Transverse colon (tissue), 4 donors: ENCODE results near the gene ANO4. TPM values are rescaled to one million over a fixed set of nuclear protein-coding genes. Genes with fewer than 3 reads are reported as not detected.

Experiments used
- DNase-seq: peaks from one replicate; pipeline ENCODE4 v3.0.0-alpha.2; 2019
- H3K27ac ChIP-seq, 4 donors: fragments of 200-600 bp; sonication (generic); 2 replicates each; pipeline ENCODE4 v1.5.1; 2016 to 2018; ENCODE audit warnings: inconsistent platforms in 4 of 4
- H3K27me3 ChIP-seq: fragments of 200-600 bp; sonication (generic); 2 replicates; pipeline ENCODE4 v1.5.1; 2017; ENCODE audit warnings: inconsistent platforms
- H3K36me3 ChIP-seq, 4 donors: fragments of 200-600 bp; sonication (generic); 2 replicates each; pipeline ENCODE4 v1.5.1; 2017 to 2019; ENCODE audit warnings: inconsistent platforms in 4 of 4
- H3K4me1 ChIP-seq, 4 donors: fragments of 200-600 bp; sonication (generic); 2 replicates each; pipeline ENCODE4 v1.5.1; 2017 to 2020; ENCODE audit warnings: inconsistent platforms in 4 of 4
- H3K4me3 ChIP-seq, 4 donors: fragments of 200-600 bp; sonication (generic); 1 replicate in 1 of 4; 2 replicates in 3 of 4; pipeline versions ENCODE4 v1.5.1 to v1.6.1; 2017 to 2019; ENCODE audit warnings: inconsistent platforms in 4 of 4
- H3K9me3 ChIP-seq, 2 donors: fragments of 200-600 bp; sonication (generic); 2 replicates each; pipeline ENCODE4 v1.5.1; 2017 to 2019; ENCODE audit warnings: inconsistent platforms in 2 of 2
- EP300 ChIP-seq: sonication (generic); formaldehyde crosslinking; IDR thresholded peaks from one replicate; pipeline ENCODE4 v1.6.1; 2017; ENCODE audit warnings: antibody characterized with exemption, low read depth
- POLR2A ChIP-seq: fragments of 450-650 bp; IDR thresholded peaks from one replicate; pipeline ENCODE4 v1.6.1; 2016; ENCODE audit warnings: antibody characterized with exemption, mild to moderate bottlenecking, moderate library complexity
- POLR2AphosphoS5 ChIP-seq, 3 donors: sonication (generic); formaldehyde crosslinking; IDR thresholded peaks; one replicate each; pipeline ENCODE4 v1.6.1; 2016; ENCODE audit warnings: antibody characterized with exemption in 3 of 3
- WGBS, 2 donors: methylation state at CpG; one replicate each; pipeline ENCODE4 v1.1.5; 2018; ENCODE audit warnings: low coverage in 1 of 2; 5-methylcytosine and 5-hydroxymethylcytosine counted together
- in situ Hi-C, 4 donors: fragments of 200-750 bp; cut with MboI; loops; one replicate each; pipeline versions ENCODE4 v1.15.0 to v1.15.1; 2017; ENCODE audit warnings: low sequenced_read_pairs in 3 of 4, low pct_ligation_motif_present in 1 of 4, low pct_unique_long_range_greater_than_20kb in 1 of 4
- intact Hi-C: fragments of 100-400 bp; cut with DNase I; formaldehyde crosslinking; loops from one replicate; pipeline ENCODE4 v1.15.1; 2023; ENCODE audit warnings: low total_unique reads
- total RNA-seq, 4 donors: library from RNA; depleted of rRNA; stranded (reverse); fragments of >200 nt; gene quantifications; one replicate each; pipeline ENCODE4 v1.1.0, GENCODE V29; 2016
- TF ChIP-seq, protein P1 (sequence below), 5 experiments: fragments of 200-600 bp in 3 of 5; fragments of 450-650 bp in 2 of 5; sonication (generic) in 3 of 5; IDR thresholded peaks; 1 replicate in 2 of 5; 2 replicates in 3 of 5; pipeline ENCODE4 v1.5.1; 2016 to 2017; ENCODE audit warnings: antibody characterized with exemption in 5 of 5, inconsistent platforms in 3 of 5, mild to moderate bottlenecking in 2 of 5, moderate library complexity in 1 of 5

ANO4 gene
- total RNA-seq, 4 donors from 2014 or later: 0.14 TPM; not detected in 3

DNA sequence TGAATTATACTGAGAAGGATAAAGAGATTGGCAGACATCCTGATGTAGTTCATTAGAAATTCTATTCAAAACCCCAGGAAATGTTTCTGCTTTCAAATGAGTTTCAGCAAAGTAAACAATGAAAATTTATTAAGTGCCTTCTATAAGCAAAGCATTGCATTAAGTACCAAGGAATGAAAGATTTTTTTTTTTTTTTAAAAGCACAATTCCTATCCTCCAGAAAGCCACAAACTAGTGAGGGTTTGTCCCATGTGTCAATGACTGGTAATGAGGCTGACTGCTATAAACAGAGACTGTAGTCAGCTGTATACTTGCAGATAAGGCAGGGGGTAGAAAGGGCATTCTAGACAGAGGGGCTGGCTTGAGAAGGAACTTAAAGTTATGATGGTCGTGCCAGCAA lies 6.7 kb downstream of the ANO4 start:
- Histone ChIP-seq H3K4me3 (no peak overlapping the region), H3K4me1 (no peaks in the 10 kb centered on the region), H3K36me3 (no peaks in the 10 kb centered on the region), H3K27ac (no peak overlapping the region), H3K27me3 (no peaks in the 10 kb centered on the region), H3K9me3 (peaks cover 0 to 6% of the 10 kb centered on the region in 2 donors)
- TF ChIP-seq, protein P1, sequence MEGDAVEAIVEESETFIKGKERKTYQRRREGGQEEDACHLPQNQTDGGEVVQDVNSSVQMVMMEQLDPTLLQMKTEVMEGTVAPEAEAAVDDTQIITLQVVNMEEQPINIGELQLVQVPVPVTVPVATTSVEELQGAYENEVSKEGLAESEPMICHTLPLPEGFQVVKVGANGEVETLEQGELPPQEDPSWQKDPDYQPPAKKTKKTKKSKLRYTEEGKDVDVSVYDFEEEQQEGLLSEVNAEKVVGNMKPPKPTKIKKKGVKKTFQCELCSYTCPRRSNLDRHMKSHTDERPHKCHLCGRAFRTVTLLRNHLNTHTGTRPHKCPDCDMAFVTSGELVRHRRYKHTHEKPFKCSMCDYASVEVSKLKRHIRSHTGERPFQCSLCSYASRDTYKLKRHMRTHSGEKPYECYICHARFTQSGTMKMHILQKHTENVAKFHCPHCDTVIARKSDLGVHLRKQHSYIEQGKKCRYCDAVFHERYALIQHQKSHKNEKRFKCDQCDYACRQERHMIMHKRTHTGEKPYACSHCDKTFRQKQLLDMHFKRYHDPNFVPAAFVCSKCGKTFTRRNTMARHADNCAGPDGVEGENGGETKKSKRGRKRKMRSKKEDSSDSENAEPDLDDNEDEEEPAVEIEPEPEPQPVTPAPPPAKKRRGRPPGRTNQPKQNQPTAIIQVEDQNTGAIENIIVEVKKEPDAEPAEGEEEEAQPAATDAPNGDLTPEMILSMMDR (IDR thresholded peaks at IDR 0.05): no peak
- TF ChIP-seq POLR2AphosphoS5 (IDR thresholded peaks at IDR 0.05) (no peak), EP300 (no peak), POLR2A (no peak)
- in situ Hi-C loops: no loop called here
- intact Hi-C loops: no loop called here
- 11 to 20% methylated on average over 1 of the region's 1 CpG for WGBS, 2 donors
- no peak for DNase-seq

DNA sequence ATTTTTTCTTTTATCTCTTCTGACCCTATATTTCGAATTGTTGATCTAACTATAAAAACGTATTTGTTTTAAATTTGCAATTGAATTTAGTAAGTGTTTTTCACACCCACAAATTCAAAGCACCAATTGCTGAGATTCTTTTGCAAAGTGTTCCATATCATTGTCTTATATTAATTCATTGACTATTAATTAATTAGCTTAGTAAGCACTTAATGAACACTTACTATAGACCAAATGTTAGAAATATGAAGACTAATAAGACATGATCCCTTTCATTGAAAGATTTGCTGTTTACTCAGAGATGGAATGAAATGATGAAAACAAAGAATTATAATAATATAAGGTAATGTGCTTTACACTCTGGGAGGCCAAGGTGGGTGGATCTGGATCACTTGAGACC lies 14.2 kb downstream of the ANO4 start:
- peaks cover 0 to 6% of the 10 kb centered on the region in 2 donors for H3K9me3 ChIP-seq
- TF ChIP-seq, protein P1 (IDR thresholded peaks at IDR 0.05): no peak
- no peak for TF ChIP-seq POLR2A
- no peak for TF ChIP-seq EP300
- no peak for TF ChIP-seq POLR2AphosphoS5 (IDR thresholded peaks at IDR 0.05)
- no peak overlapping the region for H3K27ac ChIP-seq
- in situ Hi-C loops: no loop called here
- intact Hi-C loops: no loop called here
- no peaks in the 10 kb centered on the region for H3K36me3 ChIP-seq
- H3K27me3 ChIP-seq: no peaks in the 10 kb centered on the region
- H3K4me3 ChIP-seq: no peak overlapping the region
- WGBS, 2 donors: 56 to 70% methylated on average over 2 of the region's 2 CpGs
- no peaks in the 10 kb centered on the region for H3K4me1 ChIP-seq
- DNase-seq: no peak

DNA sequence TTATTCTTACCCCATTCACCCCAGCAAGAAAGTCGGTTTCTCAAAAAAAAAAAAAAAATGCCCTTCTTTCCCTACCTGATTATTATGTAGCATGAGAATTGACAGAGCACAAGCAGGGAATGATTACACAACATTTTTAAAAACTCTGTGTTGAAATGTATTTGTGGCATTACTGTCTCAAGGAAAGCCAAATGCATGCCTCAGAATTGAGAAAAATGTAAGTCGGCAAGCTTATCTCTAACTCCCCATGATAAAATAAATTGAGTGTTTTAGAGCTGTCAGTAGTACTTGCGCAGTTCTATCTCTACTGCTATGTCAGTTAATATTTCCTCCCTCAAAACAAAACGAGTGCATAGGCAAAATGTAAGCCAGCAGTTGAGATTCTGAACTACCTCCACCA lies 25.7 kb downstream of the ANO4 start:
- Histone ChIP-seq H3K27me3 (no peaks in the 10 kb centered on the region), H3K9me3 (no peaks in the 10 kb centered on the region), H3K27ac (no peak overlapping the region), H3K4me1 (no peaks in the 10 kb centered on the region), H3K36me3 (no peaks in the 10 kb centered on the region), H3K4me3 (no peak overlapping the region)
- intact Hi-C loops (no loop called here), in situ Hi-C loops (no loop called here)
- TF ChIP-seq POLR2AphosphoS5 (IDR thresholded peaks at IDR 0.05) (no peak), EP300 (no peak), POLR2A (no peak)
- TF ChIP-seq, protein P1 (IDR thresholded peaks at IDR 0.05): no peak
- DNase-seq: no peak
- WGBS, 2 donors: 60 to 73% methylated on average over 4 of the region's 4 CpGs

DNA sequence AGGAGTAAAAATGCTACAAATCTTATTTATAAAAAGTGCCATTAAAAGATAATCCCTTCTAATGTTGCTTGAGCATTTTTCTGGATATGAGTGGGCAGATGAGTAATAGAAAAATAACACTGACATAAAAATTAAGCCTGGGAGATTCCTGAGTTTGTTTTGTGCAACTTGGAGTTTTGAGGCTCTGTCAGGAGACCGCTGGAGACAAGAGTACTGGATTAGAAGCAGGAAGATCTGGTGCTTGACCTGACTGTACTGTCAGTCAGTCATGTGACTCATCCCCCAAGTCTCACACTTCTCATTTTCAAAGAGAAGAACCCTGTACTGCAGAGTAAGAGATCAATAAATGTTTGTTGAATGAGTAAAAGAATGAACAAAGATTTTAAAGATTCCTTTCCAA lies 29.4 kb downstream of the ANO4 start:
- TF ChIP-seq POLR2A: no peak
- TF ChIP-seq EP300: no peak
- TF ChIP-seq, protein P1 (IDR thresholded peaks at IDR 0.05): no peak
- TF ChIP-seq POLR2AphosphoS5 (IDR thresholded peaks at IDR 0.05): no peak
- Histone ChIP-seq H3K4me1 (no peaks in the 10 kb centered on the region), H3K4me3 (no peak overlapping the region), H3K27ac (no peak overlapping the region), H3K36me3 (no peaks in the 10 kb centered on the region), H3K27me3 (no peaks in the 10 kb centered on the region), H3K9me3 (no peaks in the 10 kb centered on the region)
- DNase-seq: no peak
- in situ Hi-C loops (no loop called here), intact Hi-C loops (no loop called here)
- WGBS, 2 donors: 52 to 73% methylated on average over 1 of the region's 1 CpG
